IPS DF 6.9 (cell line): ENCODE results near the gene PATJ.

Experiments
- DNase-seq: peaks from one replicate; pipeline ENCODE4 v3.0.0-alpha.2; 2013; ENCODE audit warnings: low read depth, low spot score
- H3K27ac ChIP-seq: one replicate; pipeline ENCODE4 v1.5.1; 2013; ENCODE audit warnings: low read length, control low read depth
- H3K27me3 ChIP-seq: 2 replicates; pipeline ENCODE4 v1.6.1; 2013; ENCODE audit warnings: mild to moderate bottlenecking, low read length; ENCODE audit not compliant: control insufficient read depth, insufficient read depth
- H3K36me3 ChIP-seq: 2 replicates; pipeline ENCODE4 v1.6.1; 2013; ENCODE audit warnings: low read length; ENCODE audit not compliant: control insufficient read depth, insufficient read depth
- H3K4me1 ChIP-seq: 2 replicates; pipeline ENCODE4 v1.6.1; 2013; ENCODE audit warnings: low read length; ENCODE audit not compliant: control insufficient read depth, insufficient read depth
- H3K4me3 ChIP-seq: 2 replicates; pipeline ENCODE4 v1.5.1; 2013; ENCODE audit warnings: mild to moderate bottlenecking, low read length
- H3K9me3 ChIP-seq: 2 replicates; pipeline ENCODE4 v1.6.1; 2013; ENCODE audit warnings: low read length, inconsistent platforms; ENCODE audit not compliant: control insufficient read depth, insufficient read depth
- WGBS: extraction: QIAGEN DNeasy Blood & Tissue Kit; methylation state at CpG from one replicate; pipeline ENCODE4 v1.1.7; 2013; ENCODE audit warnings: mixed read lengths, missing lambda C conversion rate; ENCODE audit not compliant: insufficient read length, insufficient coverage; 5-methylcytosine and 5-hydroxymethylcytosine counted together

Gene PATJ

DNA sequence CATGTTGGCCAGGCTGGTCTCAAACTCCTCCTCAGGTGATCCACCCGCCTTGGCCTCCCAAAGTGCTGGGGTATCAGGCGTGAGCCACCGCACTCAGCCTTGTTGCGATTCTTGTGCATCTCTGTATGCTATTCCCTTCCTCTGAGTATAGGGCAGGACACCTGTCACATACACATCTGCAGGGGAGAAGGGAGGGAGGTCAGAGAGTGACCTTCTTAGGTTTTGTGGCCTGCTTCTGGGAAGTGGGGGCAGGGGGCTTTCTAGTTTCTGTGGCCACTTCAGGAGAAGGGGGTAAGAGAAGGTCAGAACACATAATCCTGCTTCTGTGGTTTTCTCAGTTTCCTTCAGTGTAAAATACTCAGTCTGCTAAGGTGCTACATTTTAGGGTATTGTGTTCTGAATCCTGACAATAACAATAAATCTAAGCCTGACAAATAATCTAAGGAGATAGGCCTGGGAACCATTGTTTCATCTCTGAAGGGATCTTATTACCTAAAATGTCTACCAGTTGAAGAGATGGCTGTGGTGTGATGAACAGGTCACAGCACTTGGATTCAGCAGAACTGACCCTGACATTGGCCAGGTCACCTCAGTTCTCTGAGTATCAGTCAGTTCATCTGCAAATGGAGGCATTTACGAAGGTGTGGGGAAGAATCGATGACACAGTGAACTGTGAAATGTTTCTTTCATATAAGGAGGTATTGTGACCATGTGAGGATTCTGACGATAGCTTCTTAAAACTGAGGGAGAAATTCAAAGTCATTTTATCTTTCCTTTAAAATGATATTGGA lies 239.8 kb downstream of the PATJ start:
- Histone ChIP-seq H3K36me3 (no peaks in the 10 kb centered on the region), H3K4me3 (no peak overlapping the region), H3K27ac (no peak overlapping the region), H3K9me3 (no peaks in the 10 kb centered on the region), H3K27me3 (no peaks in the 10 kb centered on the region), H3K4me1 (peaks cover 1% of the 10 kb centered on the region; the same call in 1 of the 2 replicates)
- no CpG with 5 or more reads among the region's 7 CpGs for WGBS
- no peak for DNase-seq

- Histone ChIP-seq H3K4me3 (no peak overlapping the region), H3K27me3 (no peaks in the 10 kb centered on the region), H3K4me1 (peaks cover 1% of the 10 kb centered on the region; the same call in 1 of the 2 replicates), H3K36me3 (no peaks in the 10 kb centered on the region), H3K9me3 (no peaks in the 10 kb centered on the region), H3K27ac (no peak overlapping the region)
- DNase-seq, result no peak
- WGBS, result no CpG with 5 or more reads among the region's 1 CpG
Observed at GRCh38 chr1:61983236-61983635, 241.0 kb downstream of the PATJ start.

GRCh38 chr1:61992257-61992656 lies 250.0 kb downstream of the PATJ start:
- H3K36me3 ChIP-seq, result no peaks in the 10 kb centered on the region; the same call in 1 of the 2 replicates
- WGBS, result no CpG with 5 or more reads among the region's 5 CpGs
- H3K4me1 ChIP-seq, result no peaks in the 10 kb centered on the region
- no peak overlapping the region for H3K27ac ChIP-seq
- no peak overlapping the region for H3K4me3 ChIP-seq
- no peak for DNase-seq
- H3K9me3 ChIP-seq, result no peaks in the 10 kb centered on the region
- H3K27me3 ChIP-seq, result no peaks in the 10 kb centered on the region

- H3K27me3 ChIP-seq, result no peaks in the 10 kb centered on the region
- no peak overlapping the region for H3K27ac ChIP-seq
- no peak for DNase-seq
- no peaks in the 10 kb centered on the region for H3K9me3 ChIP-seq
- H3K36me3 ChIP-seq, result no peaks in the 10 kb centered on the region; the same call in 1 of the 2 replicates
- no peak overlapping the region for H3K4me3 ChIP-seq
- WGBS, result no CpG with 5 or more reads among the region's 5 CpGs
- H3K4me1 ChIP-seq, result no peaks in the 10 kb centered on the region
Observed at GRCh38 chr1:61993331-61993961, 251.2 kb downstream of the PATJ start.

GRCh38 chr1:61995641-61996040 lies 253.4 kb downstream of the PATJ start:
- no peaks in the 10 kb centered on the region; the same call in 1 of the 2 replicates for H3K36me3 ChIP-seq
- WGBS, result no CpG with 5 or more reads among the region's 1 CpG

DNA sequence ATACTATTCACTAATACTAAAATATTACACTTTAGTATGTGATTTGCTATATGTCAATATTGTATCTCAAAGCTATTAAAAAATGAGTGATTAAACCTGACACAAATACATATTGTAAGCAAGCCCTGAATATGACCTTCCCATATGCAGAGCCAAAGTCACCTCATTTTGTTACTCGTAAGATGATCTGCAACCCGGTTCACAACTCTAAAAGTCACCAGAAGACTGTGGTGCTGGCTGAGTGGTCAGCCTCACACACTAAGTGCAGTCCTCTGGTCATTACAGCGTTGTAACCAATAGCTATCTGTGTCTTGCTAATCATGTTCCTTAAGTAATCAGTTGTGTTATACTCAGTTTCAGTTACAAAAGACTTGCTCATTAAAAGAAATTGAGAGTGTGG lies 254.8 kb downstream of the PATJ start:
- Histone ChIP-seq H3K27me3 (no peaks in the 10 kb centered on the region), H3K4me1 (no peaks in the 10 kb centered on the region), H3K27ac (no peak overlapping the region), H3K4me3 (no peak overlapping the region), H3K9me3 (no peaks in the 10 kb centered on the region), H3K36me3 (no peaks in the 10 kb centered on the region; the same call in 1 of the 2 replicates)
- DNase-seq, result no peak
- no CpG with 5 or more reads among the region's 3 CpGs for WGBS

More at GRCh38 chr1:61995641-61996040, 253.4 kb downstream of the PATJ start:
- no peak for DNase-seq
- H3K9me3 ChIP-seq, result no peaks in the 10 kb centered on the region
- H3K27me3 ChIP-seq, result no peaks in the 10 kb centered on the region
- H3K4me1 ChIP-seq, result no peaks in the 10 kb centered on the region
- no peak overlapping the region for H3K27ac ChIP-seq
- H3K4me3 ChIP-seq, result no peak overlapping the region

GRCh38 chr1:62003777-62004176 lies 261.5 kb downstream of the PATJ start:
- Histone ChIP-seq H3K27ac (no peak overlapping the region), H3K4me3 (no peak overlapping the region), H3K9me3 (no peaks in the 10 kb centered on the region), H3K36me3 (no peaks in the 10 kb centered on the region), H3K27me3 (no peaks in the 10 kb centered on the region), H3K4me1 (no peaks in the 10 kb centered on the region)
- no CpG with 5 or more reads among the region's 2 CpGs for WGBS
- DNase-seq, result no peak

DNA sequence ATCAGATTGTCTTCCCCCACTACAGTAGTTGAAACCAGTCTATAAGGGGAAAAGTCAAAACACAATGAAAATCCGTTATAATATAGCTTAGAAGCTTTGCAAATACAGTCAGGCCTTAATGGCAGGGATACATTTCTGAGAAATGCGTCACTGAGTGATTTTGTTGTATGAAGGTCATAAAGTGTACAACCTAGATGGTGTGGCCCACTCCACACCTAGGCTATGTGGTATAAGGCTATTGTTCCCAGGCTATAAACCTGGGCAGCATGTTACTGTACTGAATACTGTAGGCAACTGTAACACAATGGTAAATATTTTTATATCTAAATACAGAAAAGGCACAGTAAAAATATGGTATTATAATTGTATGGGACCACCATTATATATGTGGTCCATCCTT lies 264.4 kb downstream of the PATJ start:
- Histone ChIP-seq H3K27ac (no peak overlapping the region), H3K4me3 (no peak overlapping the region), H3K4me1 (no peaks in the 10 kb centered on the region), H3K36me3 (no peaks in the 10 kb centered on the region), H3K27me3 (no peaks in the 10 kb centered on the region), H3K9me3 (no peaks in the 10 kb centered on the region)
- no CpG with 5 or more reads among the region's 2 CpGs for WGBS
- no peak for DNase-seq

DNA sequence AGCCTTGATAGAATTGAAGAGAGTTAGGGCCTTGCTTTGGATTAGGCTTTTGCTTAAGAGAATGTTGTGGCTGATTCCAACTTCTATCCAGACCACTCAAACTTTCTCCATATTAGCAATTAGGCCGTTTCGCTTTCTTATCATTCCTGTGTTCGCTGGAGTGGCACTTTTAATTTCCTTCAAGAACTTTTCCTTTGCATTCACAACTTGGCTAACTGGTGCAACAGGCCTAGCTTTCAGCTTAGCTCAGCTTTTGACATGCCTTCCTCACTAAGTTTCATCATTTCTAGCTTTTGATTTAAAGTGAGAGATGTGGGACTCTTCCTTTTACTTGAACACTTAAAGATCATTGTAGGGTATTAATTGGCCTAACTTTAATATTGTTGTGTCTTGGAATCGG lies 268.7 kb downstream of the PATJ start:
- Histone ChIP-seq H3K27ac (no peak overlapping the region), H3K9me3 (no peaks in the 10 kb centered on the region), H3K36me3 (no peaks in the 10 kb centered on the region), H3K4me3 (no peak overlapping the region), H3K27me3 (no peaks in the 10 kb centered on the region), H3K4me1 (no peaks in the 10 kb centered on the region)
- WGBS, result no CpG with 5 or more reads among the region's 4 CpGs
- no peak for DNase-seq

GRCh38 chr1:62012095-62012494 lies 269.8 kb downstream of the PATJ start:
- no peaks in the 10 kb centered on the region for H3K36me3 ChIP-seq
- WGBS, result no CpG with 5 or more reads among the region's 1 CpG
- DNase-seq, result no peak
- no peaks in the 10 kb centered on the region for H3K4me1 ChIP-seq
- H3K27me3 ChIP-seq, result no peaks in the 10 kb centered on the region
- no peak overlapping the region for H3K4me3 ChIP-seq
- H3K27ac ChIP-seq, result no peak overlapping the region
- no peaks in the 10 kb centered on the region for H3K9me3 ChIP-seq
